ENCODE data around the gene GCLC.
"Not testable (repeated sequence)": the region's sequence is repeated elsewhere in the genome, so short reads cannot be mapped to it uniquely, and the experiment has no call there.

Gene GCLC
- total RNA-seq, result 62.6 to 95.4 reads per million in 2 donors

GRCh38 chr6:53544470-53545308 is at the start of gene GCLC:
Gene GCLC (minus strand): TSS chr6:53545101. CDS start chr6:53544645, 456 bp downstream.
- peak; percentile 80 for DNase-seq

DNA sequence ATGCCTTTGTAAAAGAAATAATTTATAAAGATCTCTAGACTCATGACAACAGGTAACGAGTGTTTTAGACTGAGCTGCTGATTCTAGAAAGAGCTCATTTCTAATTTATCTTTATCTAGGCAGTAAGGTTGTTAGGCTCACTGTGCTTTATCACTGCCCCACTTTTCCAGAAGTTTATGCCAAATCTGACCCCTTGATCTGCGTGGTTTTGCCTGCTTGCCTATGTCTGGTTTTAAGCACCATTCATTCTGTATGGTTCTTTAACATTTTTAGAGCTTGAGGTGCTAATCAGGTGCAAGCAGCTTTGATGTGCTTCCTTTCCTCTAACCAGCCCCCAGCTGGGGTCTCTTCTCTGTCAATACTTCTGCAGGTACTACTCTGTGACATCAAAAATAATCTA is 49.7 kb upstream of the GCLC start:
- no peak for DNase-seq

GRCh38 chr6:53593001-53593488 is 48.1 kb upstream of the GCLC start:
- no peak for DNase-seq

DNA sequence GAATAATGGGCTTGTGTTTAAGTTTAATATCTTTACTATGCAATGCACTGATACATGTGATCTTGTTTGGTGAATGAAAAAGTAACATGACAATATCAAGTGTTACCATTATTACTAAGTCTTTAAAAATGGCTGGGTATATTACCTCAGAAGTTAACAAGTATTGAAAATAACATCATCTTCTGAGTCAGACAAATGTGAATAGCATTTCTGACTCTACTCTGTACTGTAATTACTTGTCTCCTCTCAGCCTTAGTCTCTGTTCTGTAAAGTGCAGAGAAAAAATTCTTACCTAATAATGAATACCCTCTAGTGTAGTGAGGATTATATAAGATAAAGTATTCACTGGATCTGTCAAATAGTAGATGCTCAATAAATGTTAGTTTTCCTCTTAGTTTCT is 47.0 kb upstream of the GCLC start:
- DNase-seq, result no peak

GRCh38 chr6:53588816-53589509 is 44.1 kb upstream of the GCLC start:
- no peak for DNase-seq

GRCh38 chr6:53587291-53587690 is 42.4 kb upstream of the GCLC start:
- no peak for DNase-seq

- no peak for DNase-seq
These were observed 40.5 kb upstream of the GCLC start for GRCh38 chr6:53585208-53585900.

DNA sequence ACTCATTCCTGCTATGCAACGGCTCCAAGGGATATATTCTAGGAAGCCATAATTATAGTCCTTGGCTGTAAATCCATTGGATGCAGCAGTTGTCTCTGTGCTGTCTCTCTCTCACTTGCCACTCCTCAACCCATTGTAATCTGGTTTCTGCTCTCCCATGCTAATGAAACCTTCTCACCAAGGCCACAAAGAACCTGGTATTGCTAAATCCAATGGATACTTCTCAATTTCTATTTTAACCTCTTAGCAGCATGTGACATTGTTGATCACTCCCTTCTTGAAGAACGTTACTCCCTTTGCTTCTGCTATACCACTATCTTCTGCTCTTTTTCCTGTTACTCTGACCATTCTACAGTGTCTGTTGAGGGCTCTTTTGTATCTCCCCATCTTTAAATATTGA is 39.8 kb upstream of the GCLC start:
- DNase-seq, result no peak

DNA sequence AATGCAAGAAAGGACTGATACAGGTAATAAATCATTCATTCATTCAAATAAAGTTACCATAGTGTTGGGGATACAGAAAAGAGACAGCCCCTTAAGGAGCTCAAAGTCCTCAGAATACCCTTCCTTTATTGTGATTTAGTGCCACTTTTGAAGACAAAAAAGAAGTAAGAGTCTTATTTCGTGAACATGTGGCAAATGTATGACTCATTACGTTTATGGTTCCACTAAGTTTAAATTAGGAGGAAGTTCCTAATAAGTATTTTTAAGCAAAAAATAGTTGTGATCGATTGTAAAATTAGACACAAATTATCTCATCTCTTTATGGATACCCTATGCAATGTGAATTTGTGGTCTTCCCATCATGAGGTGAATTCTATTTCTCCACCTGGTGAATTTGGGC is 38.5 kb upstream of the GCLC start:
- no peak for DNase-seq

GRCh38 chr6:53582963-53583362 is 38.1 kb upstream of the GCLC start:
- DNase-seq, result no peak

- DNase-seq, result no peak
These were observed 37.0 kb upstream of the GCLC start for GRCh38 chr6:53581856-53582255.

GRCh38 chr6:53581173-53581773 is 36.4 kb upstream of the GCLC start:
- DNase-seq, result no peak

DNA sequence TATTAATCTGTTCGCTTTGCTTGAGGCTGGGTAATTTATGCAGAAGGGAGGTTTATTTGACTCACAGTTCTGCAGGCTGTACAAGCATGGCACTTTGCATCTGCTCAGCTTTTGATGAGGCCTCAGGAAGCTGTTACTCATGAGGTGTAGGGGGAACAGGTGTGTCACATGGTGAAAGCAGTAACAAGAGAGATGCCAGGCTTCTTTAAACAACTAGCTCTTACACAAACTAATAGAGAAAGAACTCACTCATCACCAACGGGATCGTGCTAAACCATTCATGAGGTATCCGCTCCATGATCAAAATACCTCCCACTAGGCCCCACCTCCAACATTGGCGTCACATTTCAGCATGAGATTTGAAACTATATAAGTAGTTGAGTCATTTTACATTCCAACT is 34.4 kb upstream of the GCLC start:
- no peak for DNase-seq

GRCh38 chr6:53578371-53578770 is 33.5 kb upstream of the GCLC start:
- DNase-seq, result no peak

- no peak for DNase-seq
These were observed 28.4 kb upstream of the GCLC start for GRCh38 chr6:53573299-53573698.

- not testable (repeated sequence) for DNase-seq
These were observed 27.5 kb upstream of the GCLC start for GRCh38 chr6:53572379-53572778.

GRCh38 chr6:53568776-53569616 is 24.1 kb upstream of the GCLC start:
- no peak for DNase-seq

- no peak for DNase-seq
These were observed 22.8 kb upstream of the GCLC start for GRCh38 chr6:53567701-53568100.

DNA sequence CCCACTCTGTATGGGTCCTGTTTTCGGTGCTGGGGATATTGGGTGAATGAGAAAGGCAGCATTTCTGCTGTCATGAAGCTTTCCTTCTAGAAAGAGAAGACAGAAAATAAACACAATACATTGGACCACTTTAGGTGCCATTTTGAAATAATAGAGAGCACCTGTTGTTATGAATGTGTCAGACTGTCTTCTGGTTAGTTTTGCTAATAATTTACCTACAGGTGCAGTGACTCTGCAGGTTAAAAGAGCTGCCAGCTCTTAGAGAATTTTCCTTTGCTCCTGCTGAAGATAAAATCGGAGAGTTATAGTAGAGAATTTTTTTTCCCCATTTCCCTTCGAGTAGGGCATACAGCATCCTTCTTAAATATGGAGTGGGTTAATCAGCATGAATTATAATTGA is 21.9 kb upstream of the GCLC start:
- DNase-seq, result no peak

DNA sequence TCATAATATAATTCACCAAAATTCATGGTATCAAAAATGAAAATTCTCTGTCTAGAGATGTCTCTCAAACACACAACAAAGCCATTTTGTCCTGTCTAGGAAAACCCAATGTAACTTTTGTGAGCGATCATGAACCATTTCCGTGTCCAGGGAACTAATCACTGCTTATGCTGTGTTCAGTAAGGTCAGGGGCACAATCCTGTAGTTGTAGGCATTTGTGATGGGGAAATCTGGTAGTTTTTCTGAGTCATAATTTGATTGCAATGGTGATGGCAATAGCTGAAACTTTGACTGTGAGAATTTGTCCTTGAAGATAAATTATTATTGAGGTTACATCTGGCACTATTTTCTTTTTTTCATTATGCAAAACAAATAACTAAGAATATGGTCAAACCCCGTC is 21.0 kb upstream of the GCLC start:
- no peak for DNase-seq

GRCh38 chr6:53564401-53565065 is 19.6 kb upstream of the GCLC start:
- DNase-seq, result no peak

All from activated gamma-delta T cell (primary cell).